IPS-20b (cell line): ENCODE results near the gene MYCBP2.

ENCODE experiments used
- H3K27ac ChIP-seq: one replicate; pipeline ENCODE4 v1.5.1; 2013; ENCODE audit warnings: low read length
- H3K27me3 ChIP-seq: 2 replicates; pipeline ENCODE4 v1.6.1; 2013; ENCODE audit warnings: mild to moderate bottlenecking, low read length, inconsistent platforms; ENCODE audit not compliant: insufficient read depth
- H3K36me3 ChIP-seq: 2 replicates; pipeline ENCODE4 v1.6.1; 2013; ENCODE audit warnings: low read depth, mild to moderate bottlenecking, inconsistent platforms, low read length, moderate library complexity; ENCODE audit not compliant: insufficient read depth
- H3K4me1 ChIP-seq: 2 replicates; pipeline ENCODE4 v1.6.1; 2013; ENCODE audit warnings: mild to moderate bottlenecking, control low read depth, inconsistent platforms, low read length, moderate library complexity; ENCODE audit not compliant: insufficient read depth
- H3K4me3 ChIP-seq: 2 replicates; pipeline ENCODE4 v1.5.1; 2013; ENCODE audit warnings: mild to moderate bottlenecking, low read length, inconsistent platforms
- H3K9ac ChIP-seq: 2 replicates; pipeline ENCODE4 v1.6.1; 2013; ENCODE audit warnings: low read depth, mild to moderate bottlenecking, inconsistent platforms, low read length, moderate library complexity
- H3K9me3 ChIP-seq: 2 replicates; pipeline ENCODE4 v1.6.1; 2013; ENCODE audit warnings: mild to moderate bottlenecking, low read depth, low read length, inconsistent platforms; ENCODE audit not compliant: insufficient read depth

MYCBP2 gene

GRCh38 chr13:77084755-77085154 lies 242.1 kb downstream of the MYCBP2 start:
- Histone ChIP-seq H3K9me3 (no peaks in the 10 kb centered on the region), H3K36me3 (peaks cover 47% of the 10 kb centered on the region), H3K9ac (no peak overlapping the region), H3K4me1 (no peaks in the 10 kb centered on the region), H3K4me3 (no peak overlapping the region), H3K27me3 (no peaks in the 10 kb centered on the region), H3K27ac (no peak overlapping the region)

GRCh38 chr13:77079902-77080413 lies 246.9 kb downstream of the MYCBP2 start:
- H3K27ac ChIP-seq: no peak overlapping the region
- H3K36me3 ChIP-seq: peaks cover 60% of the 10 kb centered on the region
- no peak overlapping the region for H3K9ac ChIP-seq
- no peak overlapping the region for H3K4me3 ChIP-seq
- H3K27me3 ChIP-seq: no peaks in the 10 kb centered on the region
- peaks cover 5% of the 10 kb centered on the region; the same call in 1 of the 2 replicates for H3K4me1 ChIP-seq
- H3K9me3 ChIP-seq: no peaks in the 10 kb centered on the region

- Histone ChIP-seq H3K27ac (no peak overlapping the region), H3K36me3 (peaks cover 49% of the 10 kb centered on the region), H3K4me3 (no peak overlapping the region), H3K9ac (no peak overlapping the region), H3K9me3 (no peaks in the 10 kb centered on the region), H3K27me3 (no peaks in the 10 kb centered on the region), H3K4me1 (no peaks in the 10 kb centered on the region)
These were observed 259.4 kb downstream of the MYCBP2 start for GRCh38 chr13:77067519-77067918.

GRCh38 chr13:77065461-77066147 lies 261.3 kb downstream of the MYCBP2 start:
- no peak overlapping the region for H3K4me3 ChIP-seq
- H3K27ac ChIP-seq: no peak overlapping the region
- H3K27me3 ChIP-seq: no peaks in the 10 kb centered on the region
- no peaks in the 10 kb centered on the region for H3K9me3 ChIP-seq
- H3K36me3 ChIP-seq: peaks cover 57% of the 10 kb centered on the region
- no peaks in the 10 kb centered on the region for H3K4me1 ChIP-seq
- no peak overlapping the region for H3K9ac ChIP-seq

DNA sequence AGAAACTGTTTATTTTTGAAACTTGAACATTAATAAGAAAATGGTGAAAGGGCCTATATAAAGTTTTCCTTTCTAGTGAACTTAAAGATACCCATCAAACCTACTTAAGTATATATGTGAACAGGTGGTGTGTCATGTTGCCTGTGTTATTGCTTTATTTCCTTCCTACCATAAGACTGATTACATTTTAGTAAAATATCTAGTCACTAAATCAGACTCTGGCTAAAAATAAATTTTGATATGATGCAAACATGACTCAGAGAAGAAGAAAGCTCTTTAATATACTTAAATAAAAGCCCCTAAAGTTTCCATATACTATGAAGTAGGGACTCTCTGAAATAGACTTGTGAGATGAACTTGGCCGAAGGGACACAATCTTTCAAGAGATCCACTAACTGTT lies 264.8 kb downstream of the MYCBP2 start:
- H3K27ac ChIP-seq: no peak overlapping the region
- no peak overlapping the region for H3K4me3 ChIP-seq
- H3K27me3 ChIP-seq: no peaks in the 10 kb centered on the region
- H3K9me3 ChIP-seq: no peaks in the 10 kb centered on the region
- no peaks in the 10 kb centered on the region for H3K4me1 ChIP-seq
- no peak overlapping the region for H3K9ac ChIP-seq
- H3K36me3 ChIP-seq: peaks cover 60% of the 10 kb centered on the region

GRCh38 chr13:77061362-77061761 lies 265.5 kb downstream of the MYCBP2 start:
- Histone ChIP-seq H3K9ac (no peak overlapping the region), H3K4me3 (no peak overlapping the region), H3K9me3 (no peaks in the 10 kb centered on the region), H3K27ac (no peak overlapping the region), H3K27me3 (no peaks in the 10 kb centered on the region), H3K36me3 (peaks cover 62% of the 10 kb centered on the region), H3K4me1 (no peaks in the 10 kb centered on the region)

- Histone ChIP-seq H3K9ac (no peak overlapping the region), H3K4me1 (no peaks in the 10 kb centered on the region), H3K27me3 (no peaks in the 10 kb centered on the region), H3K9me3 (no peaks in the 10 kb centered on the region), H3K4me3 (no peak overlapping the region), H3K27ac (no peak overlapping the region), H3K36me3 (peaks cover 50% of the 10 kb centered on the region)
These were observed 270.0 kb downstream of the MYCBP2 start for GRCh38 chr13:77056886-77057285.

DNA sequence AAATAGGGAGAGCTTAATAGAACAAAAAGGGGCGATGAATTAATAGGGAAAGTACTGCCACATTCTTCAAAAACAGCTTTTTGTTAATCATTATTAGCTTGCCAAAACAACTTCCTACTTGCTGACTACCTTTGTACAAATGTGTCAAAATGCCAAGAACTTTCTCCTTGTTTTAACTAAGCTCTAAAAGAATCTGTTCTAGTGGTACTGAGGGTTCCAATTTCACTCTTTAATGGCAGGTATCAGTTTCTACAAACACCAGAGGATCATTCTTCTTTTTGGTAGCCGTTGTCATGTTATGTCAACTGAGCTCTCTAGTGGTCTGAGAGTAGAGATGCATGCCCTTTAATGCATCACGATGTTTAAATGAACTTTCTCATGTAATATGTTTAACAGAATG lies 270.5 kb downstream of the MYCBP2 start:
- Histone ChIP-seq H3K4me1 (no peaks in the 10 kb centered on the region), H3K4me3 (no peak overlapping the region), H3K27ac (no peak overlapping the region), H3K9me3 (no peaks in the 10 kb centered on the region), H3K27me3 (no peaks in the 10 kb centered on the region), H3K9ac (no peak overlapping the region), H3K36me3 (peaks cover 53% of the 10 kb centered on the region)

DNA sequence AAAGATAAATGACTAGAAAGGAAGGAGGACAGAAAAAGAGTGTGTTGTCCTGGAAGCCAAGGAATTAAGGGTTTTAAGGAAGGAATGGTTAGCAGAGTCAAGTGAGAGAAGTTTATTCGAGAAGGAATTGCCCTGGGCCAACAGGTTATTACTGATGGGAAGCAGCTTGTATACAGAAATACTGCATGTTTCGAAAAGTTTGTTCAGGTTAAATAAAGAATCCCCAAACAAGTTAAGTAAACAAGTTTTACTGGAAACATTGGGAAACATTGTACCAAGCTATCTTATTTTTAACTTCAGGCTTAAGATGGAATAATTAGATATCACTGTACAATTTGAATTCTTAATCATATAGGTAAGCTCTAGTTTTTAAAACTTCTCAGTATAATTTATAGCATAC lies 271.7 kb downstream of the MYCBP2 start:
- Histone ChIP-seq H3K9me3 (no peaks in the 10 kb centered on the region), H3K27ac (no peak overlapping the region), H3K4me1 (no peaks in the 10 kb centered on the region), H3K27me3 (no peaks in the 10 kb centered on the region), H3K9ac (no peak overlapping the region), H3K36me3 (peaks cover 60% of the 10 kb centered on the region), H3K4me3 (no peak overlapping the region)

GRCh38 chr13:77053192-77053591 lies 273.7 kb downstream of the MYCBP2 start:
- peaks cover 62% of the 10 kb centered on the region for H3K36me3 ChIP-seq
- H3K9ac ChIP-seq: no peak overlapping the region
- H3K9me3 ChIP-seq: no peaks in the 10 kb centered on the region
- H3K27me3 ChIP-seq: no peaks in the 10 kb centered on the region
- peaks cover 9% of the 10 kb centered on the region; the same call in 1 of the 2 replicates for H3K4me1 ChIP-seq
- H3K27ac ChIP-seq: no peak overlapping the region
- no peak overlapping the region for H3K4me3 ChIP-seq

DNA sequence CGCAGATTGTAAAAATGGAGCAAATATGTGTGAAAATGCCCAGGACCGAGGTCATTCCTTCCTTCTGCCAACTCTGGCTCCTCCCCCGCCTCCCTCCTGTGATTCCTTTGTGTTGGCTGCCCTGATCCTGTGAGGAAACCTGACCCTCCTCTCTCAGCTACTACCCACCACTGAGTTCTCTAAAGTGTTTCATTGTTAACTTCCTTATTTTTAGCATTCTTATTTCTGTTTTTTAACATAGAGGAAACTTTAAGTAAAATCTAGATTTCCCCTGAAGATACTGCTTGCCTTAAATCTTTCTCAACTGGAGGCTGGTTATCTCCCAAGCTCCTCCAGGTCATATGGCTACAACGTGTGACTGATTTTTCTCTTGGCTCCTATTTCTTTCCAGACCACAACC lies 278.2 kb downstream of the MYCBP2 start:
- peaks cover 10% of the 10 kb centered on the region; the same call in 1 of the 2 replicates for H3K4me1 ChIP-seq
- H3K4me3 ChIP-seq: peak overlapping the region; percentile 33
- no peak overlapping the region for H3K9ac ChIP-seq
- no peaks in the 10 kb centered on the region for H3K9me3 ChIP-seq
- no peaks in the 10 kb centered on the region for H3K27me3 ChIP-seq
- peaks cover 32% of the 10 kb centered on the region for H3K36me3 ChIP-seq
- no peak overlapping the region for H3K27ac ChIP-seq

DNA sequence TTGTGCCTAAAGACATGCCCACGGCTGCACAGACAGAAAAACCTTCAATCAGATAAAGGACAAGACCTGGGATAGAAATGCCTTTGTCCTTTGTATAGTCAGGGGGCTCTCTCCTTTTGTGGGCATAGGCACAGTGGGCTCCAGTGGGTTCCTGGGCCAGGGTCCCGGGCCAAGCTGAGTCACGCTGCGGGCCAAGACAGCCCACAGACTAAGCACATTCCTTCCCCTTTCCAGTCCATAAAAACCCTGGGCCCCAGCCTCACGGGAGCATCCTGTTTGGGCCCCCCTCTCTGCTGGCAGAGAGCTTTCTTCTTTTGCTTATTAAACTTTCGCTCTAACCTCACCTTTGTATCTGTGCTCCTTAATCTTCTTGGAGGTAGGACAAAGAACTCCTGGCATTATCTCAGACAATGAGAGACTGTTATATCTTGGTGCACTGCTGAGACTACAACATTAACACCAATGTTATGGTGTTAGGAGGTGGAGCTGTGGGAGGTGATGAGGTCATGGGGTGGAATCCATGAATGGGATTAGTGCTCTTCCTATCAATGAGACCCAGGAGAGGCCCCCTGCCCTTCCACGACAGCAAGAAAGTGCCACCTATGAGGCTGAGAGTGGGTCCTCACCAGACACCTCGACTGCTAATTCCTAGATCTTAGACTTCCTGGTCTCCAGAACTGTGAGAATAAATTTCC lies 279.1 kb downstream of the MYCBP2 start:
- Histone ChIP-seq H3K4me3 (no peak overlapping the region; the same call in 1 of the 2 replicates), H3K4me1 (peaks cover 10% of the 10 kb centered on the region; the same call in 1 of the 2 replicates), H3K27ac (no peak overlapping the region), H3K27me3 (no peaks in the 10 kb centered on the region), H3K9me3 (no peaks in the 10 kb centered on the region), H3K9ac (no peak overlapping the region), H3K36me3 (peaks cover 29% of the 10 kb centered on the region)
